HG02623 (cell line): ENCODE results near the gene ODAD3.
"Not testable (repeated sequence)": the region's sequence is repeated elsewhere in the genome, so short reads cannot be mapped to it uniquely, and the experiment has no call there.

Experiments used
- ATAC-seq: cut with Tn5 transposase; IDR thresholded peaks from one replicate; pipeline ENCODE4 v1.9.1; 2021; ENCODE audit warnings: moderate library complexity; ENCODE audit not compliant: unreplicated experiment

Gene ODAD3

DNA sequence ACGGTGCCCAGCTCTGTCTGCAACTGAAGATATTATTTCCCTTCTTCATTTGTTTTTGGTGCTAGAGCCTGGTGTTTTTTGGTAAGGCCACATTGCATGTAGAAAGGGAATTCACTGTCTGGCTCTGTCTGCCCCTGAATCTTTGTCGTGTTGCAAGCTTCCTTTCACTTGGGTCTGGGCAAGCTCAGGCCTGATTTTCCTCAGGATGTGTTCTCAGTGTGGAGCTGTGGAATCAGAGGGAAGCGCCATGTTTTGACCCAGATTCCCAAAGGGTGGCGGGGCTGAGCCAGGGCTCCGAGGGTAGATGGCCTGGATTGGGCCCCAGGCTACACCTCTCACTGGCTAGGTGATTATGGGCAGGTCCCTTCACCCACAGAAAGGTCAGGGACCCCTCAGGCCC is 9.1 kb upstream of the ODAD3 start:
- ATAC-seq = no peak

DNA sequence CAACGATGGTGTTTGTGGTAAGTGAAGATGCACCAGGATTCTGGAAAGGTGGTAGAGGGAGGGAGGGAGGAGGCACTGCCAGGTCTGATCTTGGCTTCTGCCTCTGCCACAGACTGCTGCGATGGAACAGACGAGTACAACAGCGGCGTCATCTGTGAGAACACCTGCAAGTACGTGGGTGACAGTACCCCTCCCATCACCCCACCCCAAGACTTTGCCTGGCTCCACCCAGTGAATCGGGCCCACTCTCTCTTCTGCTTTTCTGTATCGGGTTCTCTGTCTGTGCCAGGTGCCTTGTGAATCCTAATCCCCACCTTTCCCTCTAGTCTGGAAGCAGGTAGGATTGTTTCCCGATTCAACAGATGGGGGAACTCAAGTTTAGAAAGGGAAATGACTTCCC is 3.0 kb upstream of the ODAD3 start:
- no peak for ATAC-seq

DNA sequence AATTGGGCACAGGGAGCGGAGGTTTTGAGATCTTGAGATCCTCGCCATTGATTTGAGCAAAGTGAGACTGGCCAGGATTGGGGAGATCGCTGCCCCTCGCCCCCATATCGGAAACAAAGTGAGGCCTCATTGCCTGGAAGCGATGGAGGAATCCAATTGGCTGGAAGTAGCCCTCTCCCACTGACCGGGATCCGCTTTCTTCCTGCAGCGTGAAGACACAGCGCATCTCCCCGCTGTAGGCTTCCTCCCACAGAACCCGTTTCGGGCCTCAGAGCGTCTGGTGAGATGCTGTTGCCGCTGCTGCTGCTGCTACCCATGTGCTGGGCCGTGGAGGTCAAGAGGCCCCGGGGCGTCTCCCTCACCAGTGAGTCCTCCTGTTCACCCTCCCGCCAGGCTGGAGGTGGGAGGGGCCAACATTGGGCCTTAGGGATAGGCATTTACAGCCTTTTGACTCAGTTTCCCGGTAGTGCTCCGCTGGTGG is 952 bp upstream of the ODAD3 start:
- no peak for ATAC-seq

DNA sequence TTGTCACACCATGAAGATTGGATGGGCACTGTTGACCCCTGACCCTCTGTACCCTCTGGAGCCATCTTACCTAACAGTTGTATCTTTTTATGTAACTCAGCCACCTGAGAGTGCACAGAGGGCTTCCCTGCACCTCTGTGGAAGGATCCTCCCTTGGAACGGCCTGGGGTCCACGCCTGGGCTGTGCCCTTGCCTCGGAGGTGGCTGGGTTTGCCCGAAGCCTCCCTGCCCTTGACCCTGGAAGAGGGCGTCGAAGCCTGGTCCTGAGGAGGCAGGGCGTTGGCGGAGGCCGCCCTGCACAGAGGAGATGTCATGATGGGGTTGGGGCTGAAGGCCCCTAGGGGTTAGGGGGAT is 241 bp downstream of the ODAD3 start:
- ATAC-seq = peak; percentile 1

DNA sequence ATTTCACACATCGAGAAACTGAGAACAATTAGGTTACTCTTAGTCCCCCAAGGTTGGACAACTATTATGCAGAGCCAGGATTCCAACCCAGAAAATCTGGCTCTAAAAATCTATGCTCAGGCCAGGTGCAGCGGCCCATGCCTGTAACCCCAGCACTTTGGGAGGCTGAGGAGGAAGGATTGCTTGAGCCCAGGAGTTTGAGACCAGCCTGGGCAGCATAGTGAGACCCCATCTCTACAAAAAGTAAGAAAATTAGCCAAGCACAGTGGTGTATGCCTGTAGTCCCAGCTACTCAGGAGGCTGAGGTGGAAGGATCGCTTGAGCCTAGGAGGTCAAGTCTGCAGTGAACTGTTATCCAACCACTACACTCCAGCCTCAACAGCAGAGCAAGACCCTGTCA is 1.4 kb downstream of the ODAD3 start:
- ATAC-seq = not testable (repeated sequence)

DNA sequence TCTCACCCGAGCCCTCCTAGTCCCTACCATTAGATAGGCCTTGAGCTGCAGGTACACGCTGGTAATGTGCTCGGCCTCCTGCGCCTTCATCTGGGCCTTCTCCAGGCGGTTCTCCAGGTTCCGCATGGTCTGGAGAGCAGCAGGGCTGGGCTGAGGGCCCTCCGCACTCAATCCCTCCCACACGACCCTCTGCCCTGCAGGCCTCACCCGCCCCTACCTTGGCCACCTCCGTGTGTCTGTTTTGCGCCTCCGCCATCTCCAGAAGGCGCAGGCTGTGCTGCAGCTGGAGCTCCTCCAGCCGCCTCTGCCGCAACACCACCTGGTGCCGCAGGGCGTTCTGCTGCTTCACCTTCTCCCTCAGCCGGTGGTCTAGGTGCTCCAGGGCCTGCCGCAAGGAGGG is 8.3 kb downstream of the ODAD3 start:
- ATAC-seq = no peak

DNA sequence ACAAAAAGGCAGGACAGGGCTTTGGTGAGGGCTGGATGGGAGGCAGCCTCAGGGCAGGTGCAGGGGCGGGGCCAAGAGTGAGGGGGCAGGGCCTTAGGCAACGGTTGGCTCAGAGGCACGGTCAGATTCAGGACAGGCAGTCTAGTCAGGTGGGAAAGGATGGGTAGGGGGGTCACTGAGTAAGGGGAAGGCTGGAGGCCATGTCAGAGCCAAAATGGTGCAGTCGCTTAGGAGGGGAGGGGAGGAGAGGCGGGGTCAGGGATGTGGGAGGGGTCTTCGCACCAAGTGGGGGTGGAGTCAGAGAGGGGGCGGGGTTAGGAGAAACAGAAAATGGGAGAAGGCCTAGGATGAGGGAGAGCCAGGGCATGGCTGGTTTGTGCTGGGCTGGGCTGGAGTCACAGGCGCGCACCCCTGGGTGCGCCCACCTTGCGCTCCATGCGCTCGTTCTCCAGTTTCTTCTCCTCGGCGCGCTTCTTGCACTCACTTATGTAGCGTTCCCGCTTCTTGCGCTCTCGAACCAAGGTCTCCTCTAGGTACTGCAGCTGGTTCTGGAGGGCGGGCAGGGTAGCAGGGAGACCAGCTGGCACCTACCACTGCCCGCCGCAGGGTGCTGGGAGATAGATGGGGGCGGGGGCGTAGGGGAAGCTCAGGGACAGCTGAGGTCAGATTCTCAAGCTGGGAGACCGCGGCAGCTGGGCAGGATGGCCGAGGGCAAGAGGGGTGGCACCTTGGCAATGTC is 9.0 kb downstream of the ODAD3 start:
- ATAC-seq = no peak

DNA sequence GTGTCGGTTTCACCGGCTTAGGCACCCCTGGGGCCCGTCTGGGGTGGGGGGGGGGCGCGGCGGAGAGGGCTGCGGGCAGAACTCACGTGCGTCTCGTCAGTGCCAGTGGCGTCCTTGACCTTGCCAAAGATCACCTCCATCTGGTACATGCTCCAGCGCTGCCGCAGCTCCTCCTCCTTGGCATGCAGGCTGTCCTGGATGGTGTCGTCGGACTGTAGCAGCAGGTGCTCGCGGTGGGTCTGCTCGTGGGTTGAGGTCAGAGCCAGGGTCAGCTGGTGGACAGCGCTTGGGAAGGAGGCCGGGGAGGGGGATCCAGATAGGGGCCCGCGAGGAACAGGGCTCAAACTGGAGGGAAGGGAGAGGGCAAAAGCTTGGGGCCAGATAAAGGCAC is 11.1 kb downstream of the ODAD3 start:
- no peak for ATAC-seq

DNA sequence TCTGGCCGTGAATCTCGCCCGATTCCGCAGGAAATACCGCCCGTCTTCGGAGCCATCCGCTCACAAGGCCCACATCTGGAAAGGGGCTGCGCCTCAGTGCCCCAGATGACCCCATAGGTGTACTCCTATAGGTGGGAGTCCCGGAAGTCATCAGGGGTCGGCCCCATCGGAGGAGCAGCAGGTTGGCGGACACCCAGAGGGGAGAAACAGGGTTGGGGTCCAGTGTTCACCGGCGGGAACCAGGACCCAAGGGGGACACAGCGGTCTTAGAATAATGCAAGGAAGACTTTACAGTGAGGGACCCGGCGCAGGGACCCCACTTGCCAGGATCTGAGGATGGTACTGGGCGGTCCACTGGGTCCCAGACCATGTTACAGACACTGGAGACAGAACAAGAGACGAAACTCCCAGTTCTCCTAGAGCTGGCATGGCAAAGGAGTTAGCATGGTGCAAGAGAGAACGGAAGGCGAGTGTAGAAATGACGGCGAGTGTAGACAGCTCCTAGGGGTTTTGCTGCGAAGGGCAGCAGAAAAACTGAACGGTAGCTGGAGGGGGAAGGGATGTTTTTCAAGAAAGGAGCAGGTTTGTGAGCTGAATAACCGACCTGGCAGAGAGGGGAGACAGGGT is 11.6 kb downstream of the ODAD3 start:
- no peak for ATAC-seq

DNA sequence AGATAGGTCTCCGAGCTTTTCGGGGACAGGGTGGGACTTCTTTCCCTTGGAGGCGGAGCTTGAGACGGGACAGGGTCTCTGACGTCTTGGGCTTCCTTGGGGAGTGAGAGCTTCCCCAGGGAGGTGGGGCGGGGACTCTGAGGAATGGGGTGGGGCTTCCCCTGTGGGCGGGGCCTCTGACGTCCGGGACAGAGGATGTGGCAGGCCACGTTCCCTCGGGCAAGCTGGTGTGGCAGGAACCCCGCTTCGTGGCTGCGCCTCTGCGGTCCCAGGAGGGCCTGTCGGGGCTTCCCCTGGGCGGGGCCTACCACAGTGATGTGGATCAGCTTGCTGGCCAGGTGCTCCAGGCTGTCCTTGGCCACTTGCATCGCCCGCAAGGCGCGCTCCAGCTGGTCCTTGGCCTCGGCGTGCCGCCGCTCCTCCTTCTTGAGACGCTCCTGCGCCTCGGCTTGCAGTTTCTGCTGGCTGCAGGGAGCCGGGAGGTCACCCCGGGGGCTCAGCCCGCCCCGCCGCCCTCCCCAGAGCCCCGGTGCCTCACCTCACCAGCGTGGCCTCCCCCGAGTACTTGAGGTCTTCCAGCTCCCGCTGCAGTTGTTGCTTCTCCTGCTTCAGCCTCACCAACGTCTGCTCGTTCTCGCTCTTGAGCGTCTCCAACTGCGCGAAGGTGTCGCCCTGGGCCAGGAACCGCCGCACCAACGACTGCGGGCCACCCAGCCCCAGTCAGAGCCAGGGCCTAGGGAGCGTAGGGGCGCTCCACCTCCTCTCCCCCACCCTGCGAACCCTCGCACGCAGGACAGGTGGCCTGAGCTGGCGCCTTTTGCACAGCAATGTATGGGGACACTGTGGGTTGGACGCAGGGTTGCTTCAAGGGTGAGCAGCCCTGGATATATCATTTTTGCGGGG is 12.5 kb downstream of the ODAD3 start:
- ATAC-seq = no peak

DNA sequence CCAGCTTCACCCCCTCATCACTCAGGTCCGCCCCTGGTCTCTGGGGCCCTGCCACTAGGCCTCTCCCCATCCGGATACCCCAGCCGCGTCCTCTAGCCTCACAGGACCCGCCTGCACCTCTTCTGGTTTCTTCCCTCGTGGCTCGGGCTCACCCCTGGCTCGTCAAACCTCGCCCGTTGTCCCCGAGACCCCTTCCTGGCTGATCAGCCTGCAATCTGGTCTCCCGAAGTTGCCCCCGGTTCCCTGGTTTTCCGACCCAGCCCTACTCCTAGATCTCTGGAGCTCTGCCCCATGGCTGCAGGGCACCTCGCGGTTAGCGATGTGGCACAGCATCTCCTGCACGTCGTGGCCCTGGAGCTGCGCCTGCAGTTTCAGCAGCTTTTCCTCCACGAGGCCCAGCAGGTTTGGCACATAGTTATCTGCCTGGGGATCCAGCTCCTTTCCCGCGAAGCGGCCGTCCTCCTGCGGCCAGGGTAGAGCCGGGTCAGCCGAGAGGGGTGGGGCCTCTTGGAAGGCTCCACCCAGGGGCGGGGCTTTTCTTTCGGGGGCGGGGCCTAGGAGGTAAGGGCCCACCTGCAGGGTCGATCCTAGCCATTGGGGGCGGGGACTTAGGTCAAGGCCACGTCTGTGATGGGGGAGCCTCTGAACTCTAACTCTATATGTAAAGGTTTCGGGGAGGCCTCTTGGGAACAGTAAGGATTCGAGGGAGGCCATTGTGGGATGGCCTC is 13.4 kb downstream of the ODAD3 start:
- ATAC-seq = no peak

DNA sequence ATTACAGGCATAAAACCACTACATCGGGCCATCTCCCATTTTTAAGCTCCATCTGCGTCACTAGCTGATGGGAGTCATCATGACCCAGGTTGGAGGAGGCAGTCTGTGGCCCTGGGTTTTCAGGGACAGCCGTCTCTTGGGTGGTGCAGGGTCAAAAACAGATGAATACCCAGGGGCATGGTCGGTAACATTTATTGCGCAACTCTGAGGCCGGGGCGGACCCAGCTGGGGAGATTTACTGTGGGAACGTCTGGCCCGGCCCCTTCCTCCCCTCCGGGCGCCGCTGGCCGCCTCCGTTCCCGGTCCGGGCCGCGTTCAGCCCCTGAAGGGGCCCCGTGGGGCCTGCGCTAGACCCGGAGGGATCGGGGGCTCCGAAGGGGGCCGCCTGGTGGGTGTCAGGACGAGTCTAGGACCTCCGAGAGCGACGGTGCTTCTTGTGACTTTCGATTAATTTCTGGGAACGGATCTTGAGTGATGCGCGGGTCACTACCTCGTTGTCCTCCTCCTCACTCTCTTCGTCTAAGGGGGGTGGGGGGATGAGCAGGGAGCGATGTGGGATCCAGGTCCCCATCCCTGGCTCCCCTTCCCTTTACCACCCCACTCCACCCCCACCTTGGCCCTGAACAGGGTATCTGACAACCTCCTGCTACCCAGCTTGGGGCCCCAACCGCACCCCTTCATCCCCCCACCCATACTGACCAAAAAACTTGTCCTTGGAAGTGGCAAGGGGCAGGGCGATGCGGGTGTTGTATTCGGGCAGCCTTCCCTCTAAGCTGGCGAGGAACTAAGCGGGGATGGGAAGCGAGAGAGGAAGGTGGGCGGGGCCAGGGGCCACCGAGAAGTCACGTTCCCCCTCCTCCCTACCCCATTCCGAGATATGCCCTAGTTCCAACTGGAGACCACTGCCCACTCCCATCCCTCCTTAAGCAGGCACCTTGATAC is 14.2 kb downstream of the ODAD3 start:
- ATAC-seq = no peak

DNA sequence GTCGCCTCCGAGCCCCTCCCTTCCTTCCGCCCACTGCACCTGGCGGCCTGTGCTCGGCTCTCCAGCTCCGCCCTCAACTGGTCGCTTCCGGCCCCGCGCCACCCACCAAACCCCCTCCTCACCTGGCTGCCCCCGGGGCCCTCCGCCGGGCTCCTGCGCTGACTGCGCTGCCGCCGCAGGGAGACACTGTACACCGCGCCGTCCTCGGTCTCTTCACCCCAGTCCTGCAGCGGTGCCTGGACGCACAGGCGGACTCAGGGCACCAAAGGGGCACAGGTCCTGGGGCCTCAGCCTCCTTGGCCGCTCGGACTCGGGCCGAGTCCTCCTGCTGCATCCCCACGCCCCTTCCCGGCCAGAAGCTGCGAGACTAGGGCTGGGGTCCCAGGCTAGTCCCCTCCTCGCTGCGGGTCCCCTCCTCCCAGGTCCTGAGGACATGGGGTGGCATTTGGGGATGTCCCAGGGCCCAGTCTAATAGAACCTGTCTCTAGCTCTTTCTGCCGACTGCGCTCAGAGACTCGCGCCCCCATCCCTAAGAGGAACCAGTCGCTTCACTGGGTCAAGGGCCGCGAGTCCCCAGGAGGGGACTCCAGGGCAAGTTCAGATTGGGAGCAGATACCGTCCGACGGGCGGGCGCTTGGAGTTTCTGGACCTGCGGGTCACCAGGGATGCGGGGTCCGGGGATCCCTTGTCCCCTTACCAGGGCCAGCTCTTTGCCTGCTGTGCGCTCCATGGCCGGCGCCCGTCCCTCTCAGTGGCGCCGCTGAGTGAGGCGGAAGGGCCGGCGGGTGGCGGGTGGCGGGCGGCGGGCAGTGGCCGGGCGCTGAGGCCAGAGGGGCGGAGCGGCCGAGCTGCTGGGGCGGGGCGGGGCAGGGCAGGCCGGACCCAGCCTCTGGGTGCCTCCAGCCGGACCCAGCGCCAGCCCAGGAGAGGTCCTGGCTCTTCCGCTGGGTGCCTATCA is 16.1 kb downstream of the ODAD3 start, which contains the start of gene RGL3:
TSS of gene RGL3 (minus strand) at position 766 of the 958 bp plus-strand sequence. CDS start at position 730, 36 bp downstream.
- no peak for ATAC-seq

DNA sequence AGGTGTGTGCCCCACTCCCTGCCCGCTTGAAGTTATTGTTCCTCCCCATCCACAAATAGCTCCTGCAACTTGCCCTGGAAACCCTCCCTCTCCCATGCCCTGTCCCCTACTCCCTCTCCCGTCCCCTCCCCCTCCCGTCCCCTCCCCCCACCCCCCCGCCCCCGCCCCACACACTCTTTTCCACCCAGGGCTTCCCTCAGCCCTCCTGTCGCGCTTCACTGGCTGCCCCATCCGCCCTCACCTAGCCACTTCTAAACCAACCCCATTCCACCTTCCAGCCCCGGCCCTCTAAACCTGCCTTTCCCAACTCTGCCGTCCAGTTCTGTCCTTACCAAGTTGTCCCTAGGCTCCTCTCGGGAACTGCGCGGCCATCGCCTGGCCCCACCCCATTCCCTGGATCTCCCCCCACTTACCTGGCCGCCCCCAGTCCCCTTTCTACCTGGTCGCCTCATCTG is 16.8 kb downstream of the ODAD3 start:
- ATAC-seq = no peak

DNA sequence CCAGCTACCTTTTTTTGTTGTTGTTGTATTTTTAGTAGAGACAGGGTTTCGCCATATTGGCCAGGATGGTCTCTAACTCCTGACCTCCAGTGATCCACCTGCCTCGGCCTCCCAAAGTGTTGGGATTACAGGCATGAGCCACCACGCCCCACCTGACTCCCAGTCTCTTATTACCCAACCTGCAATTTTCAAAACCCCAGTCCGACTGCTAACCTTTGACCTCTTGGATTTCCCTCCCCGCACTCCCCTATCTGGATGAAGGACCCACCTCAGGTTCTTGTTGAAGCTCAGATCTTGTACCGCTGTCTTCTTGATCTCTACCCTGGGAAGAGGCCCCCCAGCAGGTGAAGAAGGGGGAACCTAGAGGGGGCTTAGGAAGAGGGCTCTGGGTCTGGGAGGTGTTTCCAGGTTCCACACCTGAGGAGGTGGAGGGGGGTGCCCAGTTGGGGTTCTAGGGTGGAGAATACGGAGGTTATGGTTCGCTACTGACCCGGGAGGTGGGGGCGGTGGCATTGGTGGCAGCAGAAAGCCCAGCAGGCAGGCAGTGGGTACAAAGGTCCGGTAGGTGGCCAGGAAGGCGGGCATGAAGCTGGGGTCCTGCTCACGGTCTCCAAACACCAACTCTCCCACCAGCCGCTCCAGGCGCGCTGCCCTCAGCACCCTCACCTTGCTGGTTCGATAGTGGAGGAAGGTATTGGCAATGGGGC is 18.4 kb downstream of the ODAD3 start:
- no peak for ATAC-seq

DNA sequence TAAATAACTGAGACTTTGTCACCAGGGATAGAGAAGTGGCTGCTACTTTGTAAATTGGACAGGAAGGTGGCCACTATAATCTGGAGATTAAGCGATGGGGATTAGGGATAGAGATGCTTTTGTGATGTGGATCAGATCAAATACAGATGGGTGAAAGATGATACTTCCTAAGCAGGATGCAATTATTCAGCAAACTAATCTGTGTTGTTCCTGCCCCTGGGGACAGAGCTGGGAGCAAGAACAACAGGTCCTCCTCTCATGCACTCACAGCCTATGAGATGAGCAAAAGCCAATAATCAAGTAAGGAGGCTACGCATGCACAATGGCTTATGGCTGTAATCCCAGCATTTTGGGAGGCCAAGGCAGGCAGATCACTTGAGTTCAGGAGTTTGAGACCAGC is 20.4 kb downstream of the ODAD3 start:
- ATAC-seq = no peak

DNA sequence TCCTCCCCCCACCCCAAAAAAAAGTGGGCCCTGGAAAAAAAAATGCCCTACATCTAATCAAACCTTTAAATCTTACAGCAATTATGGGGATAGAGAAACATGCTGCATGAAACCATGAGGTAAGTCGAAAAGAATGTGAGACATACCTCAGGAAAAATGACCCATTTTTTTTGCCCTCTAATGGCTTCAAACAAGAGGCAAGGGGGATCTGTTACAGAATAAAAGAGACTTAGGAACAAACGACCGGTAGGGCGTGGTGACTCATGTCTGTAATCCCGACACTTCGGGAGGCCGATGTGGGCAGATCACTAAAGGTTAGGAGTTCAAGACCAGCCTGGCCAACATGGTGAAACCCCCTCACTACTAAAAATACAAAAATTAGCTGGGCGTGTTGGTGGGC is 24.2 kb downstream of the ODAD3 start:
- no peak for ATAC-seq

DNA sequence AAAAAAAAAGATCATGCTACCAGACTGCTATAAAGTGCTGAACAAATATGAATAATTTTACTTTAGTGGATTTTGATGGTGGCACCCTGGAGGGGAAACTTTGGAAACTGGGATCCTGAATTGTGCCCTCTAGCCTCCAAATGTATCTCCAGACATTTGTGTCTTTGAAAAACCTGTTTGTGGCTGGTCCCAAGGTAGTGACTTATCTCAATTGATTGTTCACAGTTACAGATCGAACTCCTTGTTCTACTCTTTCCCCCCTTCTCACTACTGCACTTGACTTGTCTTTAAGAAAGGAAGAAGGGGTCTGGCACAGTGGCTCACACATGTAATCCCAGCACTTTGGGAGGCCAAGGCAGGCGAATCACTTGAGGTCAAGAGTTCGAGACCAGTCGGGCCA is 26.3 kb downstream of the ODAD3 start:
- ATAC-seq = no peak
